Stimulated activated memory B cell treated with anti-CD40 and anti-IgM and Interleukin-4, amounts not matched to agents 10 μg/mL and 1 μg/mL and 100 μg/mL, for 72 hours (primary cell): ENCODE data around the gene DLGAP1.

Experiments used
- ATAC-seq: fragments of 150-1000 bp; cut with Tn5 transposase; 2 replicates; pipeline ENCODE4 v1.10.0; 2021
- H3K27ac Mint-ChIP-seq: one replicate; pipeline ENCODE4 v1.8.0; 2022; ENCODE audit warnings: mild to moderate bottlenecking, mixed read lengths
- H3K27me3 Mint-ChIP-seq: one replicate; pipeline ENCODE4 v1.8.0; 2022; ENCODE audit warnings: mixed read lengths
- H3K36me3 Mint-ChIP-seq: one replicate; pipeline ENCODE4 v1.8.0; 2022; ENCODE audit warnings: mixed read lengths
- H3K4me1 Mint-ChIP-seq: one replicate; pipeline ENCODE4 v1.8.0; 2022; ENCODE audit warnings: mixed read lengths
- H3K4me3 Mint-ChIP-seq: one replicate; pipeline ENCODE4 v1.8.0; 2022; ENCODE audit warnings: mild to moderate bottlenecking, moderate library complexity, mixed read lengths
- H3K9me3 Mint-ChIP-seq: one replicate; pipeline ENCODE4 v1.8.0; 2022; ENCODE audit warnings: mixed read lengths

The DLGAP1 gene

DNA sequence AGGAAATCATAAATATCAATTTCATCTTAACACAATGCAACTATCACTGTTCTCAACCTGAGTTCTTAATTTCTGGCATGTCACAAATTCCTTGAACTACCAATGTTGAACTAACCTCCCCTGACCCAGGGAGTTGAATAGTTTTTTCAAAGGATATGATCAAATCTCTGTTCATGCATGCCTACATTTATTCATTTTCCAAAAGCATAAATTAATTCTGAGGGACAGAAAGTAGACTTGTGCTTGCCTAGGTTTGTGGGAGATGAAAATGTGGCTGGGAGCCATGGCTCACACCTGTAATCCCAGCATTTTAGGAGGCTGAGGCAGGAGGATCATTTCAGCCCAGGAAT lies 829.4 kb downstream of the DLGAP1 start:
- H3K27ac Mint-ChIP-seq, result no peak overlapping the region
- no peak overlapping the region for H3K4me3 Mint-ChIP-seq
- no peak for ATAC-seq
- H3K9me3 Mint-ChIP-seq, result no peaks in the 10 kb centered on the region
- peaks cover 12% of the 10 kb centered on the region for H3K4me1 Mint-ChIP-seq
- H3K36me3 Mint-ChIP-seq, result no peaks in the 10 kb centered on the region
- peaks cover 9% of the 10 kb centered on the region for H3K27me3 Mint-ChIP-seq

DNA sequence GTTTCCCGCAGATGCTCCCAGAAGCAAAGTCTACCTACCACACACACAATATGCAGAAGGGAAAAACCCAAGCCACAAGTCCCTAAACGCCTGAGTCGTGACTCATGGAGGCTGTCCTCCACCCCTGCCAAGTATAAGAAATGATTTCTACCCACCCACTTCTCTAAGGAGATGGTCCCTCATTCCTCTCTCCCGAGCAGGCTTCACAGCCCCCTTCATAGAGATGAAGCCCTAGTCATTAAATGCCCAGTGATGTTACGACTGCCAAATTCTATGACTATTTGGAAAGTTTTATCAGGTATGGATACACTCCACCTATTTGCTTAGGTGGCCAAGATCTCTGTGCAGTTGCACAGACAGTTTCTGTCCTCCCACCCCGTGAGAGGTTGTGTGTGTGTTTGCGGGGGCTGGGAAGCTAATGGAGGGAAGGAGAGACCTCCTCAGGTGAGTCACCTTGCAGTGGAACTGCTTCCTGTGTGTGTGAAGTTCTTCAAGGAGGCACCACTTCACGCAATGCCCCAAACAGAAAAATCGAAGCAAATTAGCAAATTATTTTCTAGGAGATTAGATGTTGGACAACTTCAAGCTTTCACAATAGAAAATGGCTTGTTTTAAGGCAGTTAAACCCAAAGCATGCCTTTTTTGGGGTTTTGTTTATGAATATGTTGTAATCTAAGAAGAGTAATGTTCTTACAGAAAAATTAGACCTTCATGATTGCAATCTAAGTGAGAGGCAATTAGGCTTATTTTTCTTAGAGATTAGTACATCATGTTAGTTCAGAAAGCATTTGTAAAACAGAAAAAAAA lies 830.0 kb downstream of the DLGAP1 start:
- Mint-ChIP-seq H3K4me3 (peak overlapping the region; percentile 10), H3K27me3 (peaks cover 9% of the 10 kb centered on the region), H3K9me3 (no peaks in the 10 kb centered on the region)

DNA sequence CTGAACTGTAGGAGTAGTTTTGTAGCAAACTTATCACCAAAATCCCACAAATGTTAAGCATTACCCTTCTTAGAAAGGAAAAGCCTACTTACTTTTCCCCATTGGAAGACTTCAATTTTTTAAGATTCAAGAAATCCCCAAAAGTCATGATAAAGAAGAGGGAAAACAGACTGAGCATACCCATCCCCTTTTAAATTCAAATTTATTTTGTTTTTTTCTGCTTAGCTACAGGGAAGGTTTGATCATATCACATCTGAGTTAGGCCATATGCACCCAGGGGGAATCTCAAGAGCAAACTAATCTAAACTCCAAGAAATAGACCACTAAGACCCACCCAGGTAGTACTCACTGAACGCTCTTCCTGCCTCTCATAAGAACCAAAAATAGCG lies 830.6 kb downstream of the DLGAP1 start:
- Mint-ChIP-seq H3K4me1 (peaks cover 12% of the 10 kb centered on the region), H3K4me3 (peak overlapping the region; percentile 10), H3K9me3 (no peaks in the 10 kb centered on the region), H3K36me3 (no peaks in the 10 kb centered on the region), H3K27me3 (peaks cover 9% of the 10 kb centered on the region), H3K27ac (peak overlapping the region; percentile 42)
- ATAC-seq, result no peak

More for the DNA sequence above, 830.0 kb downstream of the DLGAP1 start:
- H3K36me3 Mint-ChIP-seq, result no peaks in the 10 kb centered on the region
- ATAC-seq, result peak; percentile 83
- H3K27ac Mint-ChIP-seq, result peak overlapping the region; percentile 42
- H3K4me1 Mint-ChIP-seq, result peaks cover 12% of the 10 kb centered on the region

DNA sequence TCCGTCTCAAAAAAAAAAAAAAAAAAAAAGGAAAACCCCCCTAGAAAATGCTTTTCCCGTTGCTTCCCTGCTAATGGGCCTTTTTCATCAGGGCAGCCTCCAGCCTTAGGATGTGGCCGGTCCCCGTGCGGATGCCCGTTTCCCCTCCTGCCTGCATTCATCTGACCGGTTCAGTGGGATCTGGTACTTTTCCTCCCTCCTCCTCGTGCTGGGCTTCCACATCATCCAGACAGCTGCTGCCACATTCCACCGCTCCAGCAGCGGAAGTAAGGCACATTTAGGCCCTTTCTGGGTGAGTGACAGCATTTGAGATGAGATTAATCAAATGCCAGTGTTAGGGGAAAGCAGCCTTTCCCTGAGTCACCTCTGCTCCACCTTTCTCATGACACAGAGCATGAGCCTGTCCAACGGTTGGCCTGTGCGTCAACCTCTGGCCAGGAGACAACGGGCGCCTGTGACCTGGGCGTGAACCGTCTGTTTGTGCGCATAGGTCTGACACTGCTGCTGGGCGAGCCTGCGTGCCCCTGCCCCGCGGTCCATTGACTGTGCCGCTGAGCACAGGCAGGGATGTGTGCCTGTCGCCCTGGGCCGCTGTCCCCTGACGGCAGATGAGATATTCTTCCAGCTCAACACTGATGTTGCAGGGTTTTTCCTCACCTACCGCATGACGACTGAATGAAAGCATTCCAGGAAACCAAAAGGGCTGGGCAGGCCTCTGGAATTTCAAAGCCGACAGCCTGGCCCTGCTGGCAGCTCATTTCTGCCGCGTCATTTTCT lies 831.1 kb downstream of the DLGAP1 start:
- ATAC-seq, result no peak
- Mint-ChIP-seq H3K4me1 (peaks cover 12% of the 10 kb centered on the region), H3K36me3 (no peaks in the 10 kb centered on the region), H3K27ac (peak overlapping the region; percentile 42), H3K27me3 (peaks cover 9% of the 10 kb centered on the region), H3K4me3 (no peak overlapping the region), H3K9me3 (no peaks in the 10 kb centered on the region)

DNA sequence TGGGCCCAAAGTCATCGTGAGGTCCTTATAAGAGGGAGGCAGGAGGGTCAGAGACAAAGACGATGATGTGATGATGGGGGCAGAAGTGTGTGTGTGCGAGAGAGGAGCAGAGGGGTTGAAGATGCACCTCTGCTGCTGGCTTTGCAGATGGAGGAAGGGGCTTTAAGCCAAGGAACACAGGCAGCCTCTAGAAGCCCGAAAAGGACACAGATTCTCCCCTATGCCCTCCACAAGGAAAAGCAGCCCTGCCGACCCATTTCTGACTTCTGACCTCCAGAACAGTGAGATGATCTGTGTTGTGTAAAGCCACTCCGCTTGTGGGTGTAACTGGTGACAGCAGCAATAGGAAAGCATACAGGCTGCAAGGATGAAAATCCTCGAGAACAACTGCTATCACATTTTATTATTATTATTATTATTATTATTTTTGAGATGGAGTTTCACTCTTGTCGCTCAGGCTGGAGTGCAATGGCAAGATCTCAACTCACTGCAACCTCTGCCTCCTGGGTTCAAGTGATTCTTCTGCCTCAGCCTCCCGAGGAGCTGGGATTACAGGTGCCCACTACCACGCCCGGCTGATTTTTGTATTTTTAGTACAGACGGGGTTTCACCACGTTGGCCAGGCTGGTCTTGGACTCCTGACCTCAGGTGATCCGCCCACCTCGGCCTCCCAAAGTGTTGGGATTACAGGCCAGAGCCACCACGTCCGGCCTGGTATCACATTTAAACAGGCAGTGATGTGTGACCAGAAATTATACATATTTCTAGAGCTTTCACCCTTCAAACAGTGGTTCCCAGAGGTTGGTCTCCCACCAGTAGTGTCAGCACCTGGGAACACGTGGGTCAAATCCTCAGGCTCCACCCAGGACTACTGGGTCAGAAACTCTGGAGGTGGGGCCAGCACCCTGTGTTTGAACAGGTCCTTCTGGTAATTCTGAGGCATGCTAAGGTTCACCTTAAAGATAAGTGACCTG lies 834.7 kb downstream of the DLGAP1 start:
- no peaks in the 10 kb centered on the region for H3K9me3 Mint-ChIP-seq
- no peak overlapping the region for H3K27ac Mint-ChIP-seq
- no peak for ATAC-seq
- no peak overlapping the region for H3K4me3 Mint-ChIP-seq
- H3K4me1 Mint-ChIP-seq, result peaks cover 15% of the 10 kb centered on the region
- H3K36me3 Mint-ChIP-seq, result no peaks in the 10 kb centered on the region
- H3K27me3 Mint-ChIP-seq, result peaks cover 9% of the 10 kb centered on the region

DNA sequence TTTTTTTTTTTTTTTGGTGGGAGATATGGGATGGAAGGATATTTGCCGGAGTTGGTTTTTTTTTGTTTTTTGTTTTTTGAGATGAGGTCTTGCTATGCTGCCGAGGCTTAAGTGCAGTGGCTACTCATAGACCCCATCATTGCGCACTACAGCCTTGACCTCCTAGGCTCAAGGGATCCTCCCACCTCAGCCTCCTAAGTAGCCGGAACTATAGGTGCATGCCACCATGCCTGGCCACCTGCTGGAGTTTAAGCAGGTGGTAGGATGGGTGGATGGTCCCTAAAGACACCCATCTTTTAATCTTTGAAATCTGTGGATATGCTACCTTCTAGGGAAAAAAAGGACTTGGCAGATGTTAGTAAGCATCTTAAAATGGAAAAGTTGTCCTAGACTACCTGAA lies 835.4 kb downstream of the DLGAP1 start:
- no peaks in the 10 kb centered on the region for H3K36me3 Mint-ChIP-seq
- no peak for ATAC-seq
- H3K4me3 Mint-ChIP-seq, result no peak overlapping the region
- peaks cover 3% of the 10 kb centered on the region for H3K27me3 Mint-ChIP-seq
- H3K4me1 Mint-ChIP-seq, result peaks cover 14% of the 10 kb centered on the region
- no peaks in the 10 kb centered on the region for H3K9me3 Mint-ChIP-seq
- no peak overlapping the region for H3K27ac Mint-ChIP-seq

DNA sequence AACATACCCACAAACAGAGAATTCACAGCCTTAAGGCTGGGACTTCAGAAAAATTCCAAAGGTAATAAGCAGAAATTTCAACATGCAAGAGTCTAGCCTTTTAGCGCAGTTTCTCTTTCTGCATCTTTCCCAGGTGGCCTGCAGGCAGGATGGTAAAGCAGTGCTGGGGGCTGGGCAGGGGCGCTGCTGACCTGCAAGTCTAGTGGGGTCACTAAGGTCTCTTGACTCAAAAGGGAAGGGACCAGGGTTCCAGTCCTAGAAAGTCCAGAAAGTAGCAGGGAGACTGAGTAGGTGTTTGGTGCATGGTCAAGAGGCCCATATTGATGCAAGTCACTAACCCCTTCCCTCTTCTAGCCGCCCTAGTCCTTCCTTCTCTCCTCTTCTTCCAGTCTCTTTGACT lies 835.9 kb downstream of the DLGAP1 start:
- Mint-ChIP-seq H3K4me1 (peaks cover 9% of the 10 kb centered on the region), H3K36me3 (no peaks in the 10 kb centered on the region), H3K27me3 (no peaks in the 10 kb centered on the region), H3K4me3 (no peak overlapping the region), H3K9me3 (no peaks in the 10 kb centered on the region), H3K27ac (no peak overlapping the region)
- ATAC-seq, result no peak

DNA sequence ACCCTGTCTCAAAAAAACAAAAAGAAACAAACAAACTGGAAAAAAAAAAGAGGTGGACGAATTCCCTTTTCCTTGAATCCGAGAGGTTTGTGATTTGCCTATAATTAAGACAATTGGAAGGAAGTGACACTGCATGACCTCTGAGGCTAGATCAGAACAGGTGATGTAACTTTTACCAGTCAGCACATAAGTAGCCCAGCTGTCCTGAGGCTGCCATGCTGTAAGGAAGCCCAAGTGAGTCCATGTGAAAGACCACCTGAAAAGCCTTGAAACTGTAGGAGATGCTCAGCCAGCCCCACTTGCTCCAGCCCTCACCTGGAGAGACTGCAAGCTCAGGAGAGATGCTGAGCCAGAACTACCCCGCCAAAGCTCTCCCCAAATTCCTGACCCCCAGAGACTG lies 838.4 kb downstream of the DLGAP1 start:
- no peaks in the 10 kb centered on the region for H3K36me3 Mint-ChIP-seq
- H3K27me3 Mint-ChIP-seq, result no peaks in the 10 kb centered on the region
- no peak overlapping the region for H3K4me3 Mint-ChIP-seq
- H3K27ac Mint-ChIP-seq, result no peak overlapping the region
- ATAC-seq, result no peak
- H3K9me3 Mint-ChIP-seq, result no peaks in the 10 kb centered on the region
- H3K4me1 Mint-ChIP-seq, result peaks cover 8% of the 10 kb centered on the region

DNA sequence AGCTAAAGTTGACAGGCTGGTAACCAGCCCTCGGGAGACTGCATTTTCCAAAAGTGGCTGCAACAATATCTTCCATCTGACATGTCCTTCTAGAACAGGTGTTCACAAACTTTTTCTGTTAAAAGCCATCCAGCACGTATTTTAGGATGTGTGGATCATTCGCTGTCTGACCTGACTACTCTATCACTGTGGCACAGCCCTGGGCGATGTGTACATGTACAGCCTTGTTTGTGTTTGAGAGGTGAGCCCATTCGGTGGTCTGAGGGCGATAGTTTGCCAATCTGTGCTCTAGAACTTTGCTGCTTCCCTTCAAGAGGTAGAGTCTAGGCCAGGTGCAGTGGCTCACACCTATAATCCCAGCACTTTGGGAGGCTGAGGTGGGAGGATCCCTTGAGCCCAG lies 839.0 kb downstream of the DLGAP1 start:
- Mint-ChIP-seq H3K36me3 (no peaks in the 10 kb centered on the region), H3K4me3 (no peak overlapping the region), H3K27ac (no peak overlapping the region), H3K9me3 (no peaks in the 10 kb centered on the region), H3K4me1 (peaks cover 8% of the 10 kb centered on the region), H3K27me3 (no peaks in the 10 kb centered on the region)
- no peak for ATAC-seq

DNA sequence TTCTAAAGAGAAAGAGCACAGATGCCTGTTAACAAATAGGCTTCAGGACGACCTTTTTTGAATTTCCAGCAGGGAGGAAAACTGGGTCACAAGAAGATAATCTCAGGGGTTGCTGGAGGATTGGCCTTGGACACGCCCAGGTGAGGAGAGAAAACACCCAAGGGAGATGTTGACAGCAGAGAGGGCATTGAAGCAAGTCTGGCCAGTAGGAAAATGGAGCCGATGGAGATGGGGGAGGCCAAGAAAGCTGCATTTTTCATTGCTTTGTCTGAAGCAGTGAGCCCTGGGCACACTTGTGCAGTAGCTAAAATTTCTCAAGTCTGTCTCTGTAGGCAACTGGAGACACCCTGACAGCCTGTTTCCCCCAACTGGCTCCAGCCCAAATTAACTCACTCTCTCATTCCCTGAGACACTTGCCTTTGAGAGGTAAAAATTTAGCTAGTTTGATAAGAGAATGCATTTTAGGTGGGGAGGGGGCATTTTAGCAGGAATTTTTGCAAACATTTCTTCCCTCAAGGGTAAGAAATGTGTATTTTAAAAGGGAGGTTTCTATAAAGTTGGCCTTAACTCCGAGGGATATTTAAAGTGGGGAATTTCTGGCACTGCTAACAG lies 839.6 kb downstream of the DLGAP1 start:
- H3K9me3 Mint-ChIP-seq, result no peaks in the 10 kb centered on the region
- H3K36me3 Mint-ChIP-seq, result no peaks in the 10 kb centered on the region
- no peaks in the 10 kb centered on the region for H3K27me3 Mint-ChIP-seq
- no peak for ATAC-seq
- no peak overlapping the region for H3K4me3 Mint-ChIP-seq
- H3K27ac Mint-ChIP-seq, result peak overlapping the region; percentile 7
- H3K4me1 Mint-ChIP-seq, result peaks cover 8% of the 10 kb centered on the region

DNA sequence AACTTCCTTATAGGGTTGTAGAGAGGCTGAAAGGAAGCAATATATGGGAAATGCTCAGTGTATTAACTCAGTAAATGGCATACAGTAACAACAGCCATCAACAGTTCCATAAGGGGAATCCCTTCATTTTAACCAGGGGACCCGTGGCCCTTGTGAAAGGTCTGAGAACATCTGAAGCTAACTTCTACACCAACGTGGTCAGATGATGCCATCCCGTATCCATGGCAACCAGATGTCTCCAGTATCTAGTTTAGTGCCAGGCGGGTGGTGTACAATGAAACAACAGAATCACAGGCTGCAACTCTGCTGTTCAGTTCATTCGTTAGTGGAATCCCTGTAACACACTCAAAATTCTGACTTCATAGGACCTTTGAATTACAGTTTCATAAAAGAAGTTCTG lies 842.8 kb downstream of the DLGAP1 start:
- Mint-ChIP-seq H3K27ac (no peak overlapping the region), H3K4me1 (peaks cover 8% of the 10 kb centered on the region), H3K4me3 (no peak overlapping the region), H3K9me3 (no peaks in the 10 kb centered on the region), H3K27me3 (no peaks in the 10 kb centered on the region), H3K36me3 (no peaks in the 10 kb centered on the region)
- no peak for ATAC-seq

DNA sequence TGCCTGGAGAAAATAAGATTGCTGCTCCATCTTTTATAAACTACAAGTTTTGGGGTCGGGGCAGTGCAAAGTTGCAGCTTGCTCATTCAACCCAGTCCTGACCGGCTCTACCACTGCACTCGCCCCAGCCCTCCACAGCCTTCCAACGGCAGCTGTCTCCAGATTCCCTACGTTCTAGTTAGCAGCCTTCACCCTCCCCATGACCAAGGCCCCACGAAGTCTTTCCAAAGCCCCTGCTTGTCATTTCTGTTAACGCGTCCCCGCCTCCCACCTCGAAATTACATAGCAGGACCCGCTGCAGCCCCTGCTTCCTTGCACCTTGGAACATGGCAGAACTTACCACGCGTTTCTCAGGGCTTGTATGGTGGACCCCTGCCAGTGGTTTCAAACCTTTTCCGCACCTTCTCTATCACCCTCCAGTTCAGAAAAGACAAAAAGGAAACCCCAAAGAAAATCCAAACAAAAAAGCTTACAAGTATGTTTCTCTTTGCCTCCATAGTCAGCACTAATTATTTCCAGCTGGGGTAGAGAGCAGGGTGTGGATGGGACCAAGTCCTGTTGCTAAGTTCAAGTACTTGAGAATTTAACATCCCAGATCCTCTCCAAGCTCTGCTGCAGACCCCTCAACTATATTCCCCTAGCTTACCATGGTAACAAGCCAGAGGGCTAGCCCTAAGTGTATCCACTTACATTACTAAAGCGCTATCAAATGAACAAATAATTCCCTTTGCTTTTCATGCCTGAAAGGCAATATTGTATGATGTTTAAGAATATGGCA lies 843.6 kb downstream of the DLGAP1 start:
- Mint-ChIP-seq H3K36me3 (no peaks in the 10 kb centered on the region), H3K27me3 (no peaks in the 10 kb centered on the region), H3K9me3 (no peaks in the 10 kb centered on the region), H3K27ac (no peak overlapping the region), H3K4me1 (peaks cover 8% of the 10 kb centered on the region), H3K4me3 (no peak overlapping the region)
- ATAC-seq, result no peak

DNA sequence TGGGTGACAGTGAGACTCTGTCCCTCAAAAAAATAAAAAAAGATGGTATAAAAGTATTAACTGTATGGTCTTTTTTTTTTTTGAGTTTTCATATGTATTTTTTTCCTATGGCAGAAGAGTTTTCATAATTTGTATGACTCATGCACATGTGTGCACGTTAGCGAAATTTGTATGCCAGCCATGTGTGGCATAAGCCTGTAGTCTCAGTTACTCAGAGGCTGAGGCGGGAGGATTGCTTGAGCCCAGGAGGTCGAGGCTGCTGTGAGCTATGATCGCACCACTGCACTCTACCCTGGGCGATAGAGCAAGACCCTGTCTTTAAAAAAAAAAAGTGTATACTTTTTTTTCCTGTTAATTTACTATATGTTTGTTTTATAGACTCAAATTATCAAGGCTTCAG lies 844.3 kb downstream of the DLGAP1 start:
- no peaks in the 10 kb centered on the region for H3K36me3 Mint-ChIP-seq
- peaks cover 8% of the 10 kb centered on the region for H3K4me1 Mint-ChIP-seq
- H3K27me3 Mint-ChIP-seq, result no peaks in the 10 kb centered on the region
- ATAC-seq, result no peak
- no peaks in the 10 kb centered on the region for H3K9me3 Mint-ChIP-seq
- H3K4me3 Mint-ChIP-seq, result no peak overlapping the region
- H3K27ac Mint-ChIP-seq, result no peak overlapping the region

DNA sequence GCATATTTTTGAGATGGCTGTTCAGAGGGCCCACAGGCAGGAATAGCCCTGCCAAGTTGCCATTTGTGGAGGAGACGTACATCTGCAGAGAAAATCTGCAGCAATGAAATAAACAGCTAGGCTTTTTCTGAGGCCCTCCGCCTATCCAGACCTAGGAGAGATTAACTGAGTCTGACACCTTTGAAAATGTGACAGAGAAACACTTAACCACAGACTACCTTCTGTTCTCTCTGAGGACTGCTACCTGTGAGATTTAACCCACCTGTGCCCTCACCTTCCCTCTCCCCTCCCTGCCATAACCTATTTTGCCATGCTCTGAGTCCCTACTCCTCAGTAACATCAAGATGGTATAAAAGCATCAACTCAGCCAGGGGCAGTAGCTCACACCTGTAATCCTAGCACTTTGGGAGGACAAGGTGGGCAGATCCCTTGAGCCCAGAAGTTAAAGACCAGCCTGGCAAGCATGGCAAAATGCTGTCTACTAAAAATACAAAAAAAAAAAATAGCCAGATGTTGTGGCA lies 844.9 kb downstream of the DLGAP1 start:
- Mint-ChIP-seq H3K9me3 (no peaks in the 10 kb centered on the region), H3K4me1 (peaks cover 3% of the 10 kb centered on the region), H3K36me3 (no peaks in the 10 kb centered on the region), H3K4me3 (no peak overlapping the region), H3K27me3 (no peaks in the 10 kb centered on the region), H3K27ac (no peak overlapping the region)
- ATAC-seq, result no peak
